ENCODE data around the gene ERN1. TPM values are rescaled to one million over a fixed set of nuclear protein-coding genes. Genes with fewer than 3 reads are reported as not detected.
"Not testable (repeated sequence)": the region's sequence is repeated elsewhere in the genome, so short reads cannot be mapped to it uniquely, and the experiment has no call there.

The ERN1 gene
- total RNA-seq: 12.1 and 12.7 TPM in 2 replicates

- peak; percentile 96 for DNase-seq (ENCODE audit: insufficient read length, low spot score, missing footprints)
- H3K79me2 ChIP-seq (ENCODE audit: insufficient read depth, low read length): peaks cover 42% of the 10 kb centered on the region
- peak within 1 kb of the TSS; percentile 84 for H3K4me3 ChIP-seq (ENCODE audit: insufficient read depth, low read length)
- H3K27ac ChIP-seq (ENCODE audit: low read depth, low read length): peak within 1 kb of the TSS; percentile 96
- H3K4me2 ChIP-seq (ENCODE audit: insufficient read depth, low read length): peak within 1 kb of the TSS; percentile 93
- peaks cover 34% of the 10 kb centered on the region for H3K4me1 ChIP-seq (ENCODE audit: insufficient read depth, low read length)
- peaks cover 16% of the 10 kb centered on the region for H4K20me1 ChIP-seq (ENCODE audit: insufficient read depth, low read length)
- no peaks in the 10 kb centered on the region for H3K36me3 ChIP-seq (ENCODE audit: insufficient read depth, low read length)
- H2AFZ ChIP-seq (ENCODE audit: low read length): peak within 1 kb of the TSS; percentile 96
- TF ChIP-seq CTCF (IDR thresholded peaks at IDR 0.05; ENCODE audit: extremely low read depth, low read depth, low read length): no peak
- no peaks in the 10 kb centered on the region for H3K27me3 ChIP-seq (ENCODE audit: insufficient read depth, low read length)
- no peaks in the 10 kb centered on the region for H3K9me3 ChIP-seq (ENCODE audit: low read depth, low read length)
These were observed at the start of gene ERN1 for GRCh38 chr17:64129765-64130558. Gene ERN1, minus strand, starts transcription at chr17:64130144. Its CDS starts 115 bp downstream, at chr17:64130029.

GRCh38 chr17:64179024-64179423, 49.1 kb upstream of the ERN1 start:
- not testable (repeated sequence) for H3K36me3 ChIP-seq (ENCODE audit: insufficient read depth, low read length); H3K9me3 ChIP-seq (ENCODE audit: low read depth, low read length); DNase-seq (ENCODE audit: insufficient read length, low spot score, missing footprints); H3K4me3 ChIP-seq (ENCODE audit: insufficient read depth, low read length); H3K4me2 ChIP-seq (ENCODE audit: insufficient read depth, low read length); H2AFZ ChIP-seq (ENCODE audit: low read length); H3K79me2 ChIP-seq (ENCODE audit: insufficient read depth, low read length); H4K20me1 ChIP-seq (ENCODE audit: insufficient read depth, low read length); H3K4me1 ChIP-seq (ENCODE audit: insufficient read depth, low read length); H3K27me3 ChIP-seq (ENCODE audit: insufficient read depth, low read length); H3K27ac ChIP-seq (ENCODE audit: low read depth, low read length)

- H3K4me3 ChIP-seq (ENCODE audit: insufficient read depth, low read length): no peak overlapping the region
- no peak for TF ChIP-seq CTCF (IDR thresholded peaks at IDR 0.05; ENCODE audit: extremely low read depth, low read depth, low read length)
- H3K4me2 ChIP-seq (ENCODE audit: insufficient read depth, low read length): no peak overlapping the region
- no peaks in the 10 kb centered on the region for H4K20me1 ChIP-seq (ENCODE audit: insufficient read depth, low read length)
- no peaks in the 10 kb centered on the region for H3K79me2 ChIP-seq (ENCODE audit: insufficient read depth, low read length)
- no peak overlapping the region for H2AFZ ChIP-seq (ENCODE audit: low read length)
- no peak for DNase-seq (ENCODE audit: insufficient read length, low spot score, missing footprints)
- no peak overlapping the region for H3K27ac ChIP-seq (ENCODE audit: low read depth, low read length)
- H3K36me3 ChIP-seq (ENCODE audit: insufficient read depth, low read length): peaks cover 9% of the 10 kb centered on the region
- no peaks in the 10 kb centered on the region for H3K9me3 ChIP-seq (ENCODE audit: low read depth, low read length)
- no peaks in the 10 kb centered on the region for H3K27me3 ChIP-seq (ENCODE audit: insufficient read depth, low read length)
- H3K4me1 ChIP-seq (ENCODE audit: insufficient read depth, low read length): peaks cover 6% of the 10 kb centered on the region
These were observed 48.3 kb upstream of the ERN1 start for GRCh38 chr17:64178011-64178825.

GRCh38 chr17:64177311-64178010, 47.5 kb upstream of the ERN1 start:
- Histone ChIP-seq H3K79me2 (ENCODE audit: insufficient read depth, low read length) (no peaks in the 10 kb centered on the region), H3K4me3 (ENCODE audit: insufficient read depth, low read length) (no peak overlapping the region), H3K4me2 (ENCODE audit: insufficient read depth, low read length) (no peak overlapping the region), H3K27ac (ENCODE audit: low read depth, low read length) (no peak overlapping the region), H3K9me3 (ENCODE audit: low read depth, low read length) (no peaks in the 10 kb centered on the region), H3K36me3 (ENCODE audit: insufficient read depth, low read length) (peaks cover 9% of the 10 kb centered on the region), H3K27me3 (ENCODE audit: insufficient read depth, low read length) (no peaks in the 10 kb centered on the region), H3K4me1 (ENCODE audit: insufficient read depth, low read length) (peaks cover 6% of the 10 kb centered on the region), H2AFZ (ENCODE audit: low read length) (no peak overlapping the region), H4K20me1 (ENCODE audit: insufficient read depth, low read length) (no peaks in the 10 kb centered on the region)
- no peak for TF ChIP-seq CTCF (IDR thresholded peaks at IDR 0.05; ENCODE audit: extremely low read depth, low read depth, low read length)
- no peak for DNase-seq (ENCODE audit: insufficient read length, low spot score, missing footprints)
